B cell (primary cell): Measurements from ENCODE around the gene SGCD. TPM values are rescaled to one million over a fixed set of nuclear protein-coding genes. Genes with fewer than 3 reads are reported as not detected.

ENCODE experiments used
- ATAC-seq: fragments of 200-7000 bp; cut with Tn5 transposase; one replicate; pipeline ENCODE4 v1.10.0; 2021; ENCODE audit warnings: low read depth, mild to moderate bottlenecking, moderate number of reproducible peaks, moderate library complexity
- CTCF ChIA-PET: fragments of 350-600 bp; sonication (Branson Sonifier 250); formaldehyde crosslinking; loops from one replicate; lab custom pipeline; 2021; ENCODE audit warnings: antibody characterized with exemption, inconsistent platforms; lab: Charles Lee
- POLR2A ChIA-PET: fragments of 350-600 bp; sonication (Branson Sonifier 250); formaldehyde crosslinking; loops from one replicate; lab custom pipeline; 2021; ENCODE audit warnings: antibody characterized with exemption; lab: Charles Lee
- DNase-seq: peaks from one replicate; pipeline ENCODE4 v3.0.0; 2013
- H2AFZ ChIP-seq: 2 replicates; pipeline ENCODE4 v1.6.1; 2012; ENCODE audit warnings: mild to moderate bottlenecking, low read depth, low read length; ENCODE audit not compliant: insufficient read depth, poor library complexity, severe bottlenecking
- H3K27ac ChIP-seq, 2 donors: 1 replicate in 1 of 2; 2 replicates in 1 of 2; pipeline ENCODE4 v1.5.1; 2012 to 2013; ENCODE audit warnings: low read length in 2 of 2, mild to moderate bottlenecking in 2 of 2, moderate library complexity in 1 of 2
- H3K27me3 ChIP-seq, 4 experiments: fragments of 200-600 bp in 1 of 4; sonication (generic) in 1 of 4; replicated peaks in 1 of 4; 1 replicate in 2 of 4; 2 replicates in 2 of 4; pipeline versions ENCODE4 v1.6.1 to v1.7.0; 2013 to 2016; ENCODE audit warnings: low read length in 3 of 4, mild to moderate bottlenecking in 2 of 4, mixed read lengths in 1 of 4, moderate library complexity in 1 of 4; ENCODE audit not compliant: insufficient read depth in 4 of 4, control insufficient read depth in 3 of 4; ENCODE audit errors: control extremely low read depth in 1 of 4
- H3K36me3 ChIP-seq, 2 experiments: replicated peaks in 1 of 2; 1 replicate in 1 of 2; 2 replicates in 1 of 2; pipeline versions ENCODE4 v1.6.1 to v1.7.1; 2013; ENCODE audit warnings: low read length in 1 of 2; ENCODE audit not compliant: insufficient read depth in 2 of 2, control insufficient read depth in 1 of 2; ENCODE audit errors: control extremely low read depth in 1 of 2, extremely low read depth in 1 of 2
- H3K4me1 ChIP-seq, 2 donors: fragments of 200-600 bp in 1 of 2; sonication (generic) in 1 of 2; 1 replicate in 1 of 2; 2 replicates in 1 of 2; pipeline versions ENCODE4 v1.5.1 to v1.6.1; 2013 to 2017; ENCODE audit warnings: low read length in 2 of 2; ENCODE audit not compliant: control insufficient read depth in 2 of 2, insufficient read depth in 2 of 2
- H3K4me2 ChIP-seq: replicated peaks from 2 replicates; pipeline ENCODE3; 2012; ENCODE audit warnings: mild to moderate bottlenecking, low read depth, low read length; ENCODE audit not compliant: poor library complexity, severe bottlenecking
- H3K4me3 ChIP-seq, 5 experiments: fragments of 200-600 bp in 1 of 5; sonication (generic) in 1 of 5; 1 replicate in 3 of 5; 2 replicates in 2 of 5; pipeline versions ENCODE4 v1.5.1 to v1.7.0; 2011 to 2016; ENCODE audit warnings: low read length in 4 of 5, mild to moderate bottlenecking in 4 of 5, low read depth in 2 of 5, control low read depth in 1 of 5, moderate library complexity in 1 of 5; ENCODE audit not compliant: insufficient read depth in 1 of 5; ENCODE audit errors: control extremely low read depth in 1 of 5, extremely low read depth in 1 of 5
- H3K79me2 ChIP-seq: fragments of 200-600 bp; sonication (generic); one replicate; pipeline ENCODE4 v1.6.0; 2016; ENCODE audit warnings: low read length; ENCODE audit not compliant: control insufficient read depth, insufficient read depth
- H3K9ac ChIP-seq: fragments of 200-600 bp; sonication (generic); 2 replicates; pipeline ENCODE4 v1.6.1; 2017; ENCODE audit warnings: mild to moderate bottlenecking, low read length, moderate library complexity
- H3K9me3 ChIP-seq, 3 donors: one replicate each; pipeline versions ENCODE4 v1.6.1 to v1.7.1; 2013; ENCODE audit warnings: low read length in 2 of 3; ENCODE audit not compliant: control insufficient read depth in 2 of 3, insufficient read depth in 1 of 3; ENCODE audit errors: control extremely low read depth in 1 of 3
- H4K20me1 ChIP-seq: 2 replicates; pipeline ENCODE4 v1.6.0; 2012; ENCODE audit warnings: mild to moderate bottlenecking, low read length; ENCODE audit not compliant: insufficient read depth, control insufficient read depth, poor library complexity, severe bottlenecking
- H3K27ac Mint-ChIP-seq: one replicate; pipeline ENCODE4 v1.8.0; 2021; ENCODE audit warnings: mixed read lengths
- H3K27me3 Mint-ChIP-seq: one replicate; pipeline ENCODE4 v1.8.0; 2021; ENCODE audit warnings: mixed read lengths
- H3K4me1 Mint-ChIP-seq: one replicate; pipeline ENCODE4 v1.8.0; 2021; ENCODE audit warnings: mixed read lengths
- H3K4me3 Mint-ChIP-seq: one replicate; pipeline ENCODE4 v1.8.0; 2021; ENCODE audit warnings: mixed read lengths
- H3K9me3 Mint-ChIP-seq: one replicate; pipeline ENCODE4 v1.8.0; 2022; ENCODE audit warnings: mixed read lengths; ENCODE audit not compliant: insufficient read depth
- CTCF ChIP-seq: fragments of 200-600 bp; IDR thresholded peaks from one replicate; pipeline ENCODE4 v1.8.0; 2022; ENCODE audit warnings: antibody characterized with exemption, mild to moderate bottlenecking
- EZH2 ChIP-seq: IDR thresholded peaks from 2 replicates; pipeline ENCODE4 v1.6.1; 2012; ENCODE audit warnings: borderline replicate concordance, low read depth, mild to moderate bottlenecking, moderate library complexity, low read length; ENCODE audit not compliant: insufficient read depth, poor library complexity, severe bottlenecking
- WGBS: methylation state at CpG from one replicate; pipeline ENCODE4 v1.1.5; 2013; ENCODE audit warnings: missing lambda C conversion rate; ENCODE audit not compliant: insufficient coverage; 5-methylcytosine and 5-hydroxymethylcytosine counted together
- intact Hi-C: fragments of 100-400 bp; cut with micrococcal nuclease; formaldehyde crosslinking; loops from one replicate; pipeline ENCODE4 v1.10.0; 2022
- polyA plus RNA-seq: library from polyadenylated mRNA; depleted of rRNA; stranded (reverse); fragments of >200 nt; gene quantifications from 2 replicates; pipeline ENCODE4 v1.2.3, GENCODE V29; 2012
- total RNA-seq, 2 donors: library from RNA; stranded (reverse); fragments of 120-200 nt in 1 of 2; gene quantifications; 1 replicate in 1 of 2; 2 replicates in 1 of 2; pipeline versions ENCODE4 v1.2.3 to v1.2.4, GENCODE V29; 2013 to 2022

Gene SGCD
- total and polyA plus RNA-seq, 2 donors (not counting 1 experiment from before 2014, with no cell fraction given) = not detected

GRCh38 chr5:156582193-156582598 is 255.2 kb downstream of the SGCD start:
- peaks cover 14% of the 10 kb centered on the region for H3K27me3 Mint-ChIP-seq
- ChIA-PET CTCF (no interaction called here), POLR2A (no interaction called here)
- no peaks in the 10 kb centered on the region for H3K4me1 ChIP-seq
- peaks cover 0 to 7% (median 0%) of the 10 kb centered on the region in 3 donors for H3K9me3 ChIP-seq
- no peak overlapping the region for H3K27ac Mint-ChIP-seq
- H3K27ac ChIP-seq = no peak overlapping the region
- WGBS = no CpG with 5 or more reads among the region's 2 CpGs
- no peaks in the 10 kb centered on the region for H3K4me1 Mint-ChIP-seq
- no peak overlapping the region for H3K4me3 Mint-ChIP-seq
- no peaks in the 10 kb centered on the region for H3K36me3 ChIP-seq
- H3K9ac ChIP-seq = no peak overlapping the region
- no peak overlapping the region for H3K4me2 ChIP-seq
- no peak for ATAC-seq
- no peak for DNase-seq
- no peak overlapping the region for H3K4me3 ChIP-seq
- no peak for TF ChIP-seq CTCF
- no peak for TF ChIP-seq EZH2
- H3K79me2 ChIP-seq = no peaks in the 10 kb centered on the region
- intact Hi-C loops = no loop called here
- no peaks in the 10 kb centered on the region for H4K20me1 ChIP-seq
- H3K9me3 Mint-ChIP-seq = peaks cover 11% of the 10 kb centered on the region
- H3K27me3 ChIP-seq = no peaks in the 10 kb centered on the region
- H2AFZ ChIP-seq = no peak overlapping the region

- H3K9ac ChIP-seq = no peak overlapping the region
- peaks cover 0 to 3% (median 0%) of the 10 kb centered on the region in 4 experiments for H3K27me3 ChIP-seq
- no peak overlapping the region for H3K4me3 Mint-ChIP-seq
- no peaks in the 10 kb centered on the region for H4K20me1 ChIP-seq
- no peak overlapping the region for H3K27ac ChIP-seq
- ChIA-PET POLR2A (no interaction called here), CTCF (no interaction called here)
- intact Hi-C loops = no loop called here
- no peak overlapping the region for H3K4me2 ChIP-seq
- H3K4me3 ChIP-seq = no peak overlapping the region
- no peak for TF ChIP-seq CTCF
- TF ChIP-seq EZH2 = no peak
- H3K79me2 ChIP-seq = no peaks in the 10 kb centered on the region
- no peaks in the 10 kb centered on the region for H3K4me1 ChIP-seq
- peaks cover 6% of the 10 kb centered on the region for H3K9me3 Mint-ChIP-seq
- no peaks in the 10 kb centered on the region for H3K4me1 Mint-ChIP-seq
- no peak overlapping the region for H3K27ac Mint-ChIP-seq
- no peak for DNase-seq
- H3K36me3 ChIP-seq = no peaks in the 10 kb centered on the region
- ATAC-seq = no peak
- H3K9me3 ChIP-seq = peaks cover 0 to 7% (median 0%) of the 10 kb centered on the region in 3 donors
- H3K27me3 Mint-ChIP-seq = peaks cover 20% of the 10 kb centered on the region
- no peak overlapping the region for H2AFZ ChIP-seq
These were observed 257.9 kb downstream of the SGCD start for GRCh38 chr5:156584871-156585270.
